Measurements from ENCODE around the gene HNRNPH1. TPM values are rescaled to one million over a fixed set of nuclear protein-coding genes. Genes with fewer than 3 reads are reported as not detected.
A peak's percentile ranks its signal among the peaks of the same experiment; 100 is the strongest.
"Not testable (repeated sequence)": the region's sequence is repeated elsewhere in the genome, so short reads cannot be mapped to it uniquely, and the experiment has no call there.

HNRNPH1 gene
- polyA plus RNA-seq, 1 donor, result 1,916 TPM

DNA sequence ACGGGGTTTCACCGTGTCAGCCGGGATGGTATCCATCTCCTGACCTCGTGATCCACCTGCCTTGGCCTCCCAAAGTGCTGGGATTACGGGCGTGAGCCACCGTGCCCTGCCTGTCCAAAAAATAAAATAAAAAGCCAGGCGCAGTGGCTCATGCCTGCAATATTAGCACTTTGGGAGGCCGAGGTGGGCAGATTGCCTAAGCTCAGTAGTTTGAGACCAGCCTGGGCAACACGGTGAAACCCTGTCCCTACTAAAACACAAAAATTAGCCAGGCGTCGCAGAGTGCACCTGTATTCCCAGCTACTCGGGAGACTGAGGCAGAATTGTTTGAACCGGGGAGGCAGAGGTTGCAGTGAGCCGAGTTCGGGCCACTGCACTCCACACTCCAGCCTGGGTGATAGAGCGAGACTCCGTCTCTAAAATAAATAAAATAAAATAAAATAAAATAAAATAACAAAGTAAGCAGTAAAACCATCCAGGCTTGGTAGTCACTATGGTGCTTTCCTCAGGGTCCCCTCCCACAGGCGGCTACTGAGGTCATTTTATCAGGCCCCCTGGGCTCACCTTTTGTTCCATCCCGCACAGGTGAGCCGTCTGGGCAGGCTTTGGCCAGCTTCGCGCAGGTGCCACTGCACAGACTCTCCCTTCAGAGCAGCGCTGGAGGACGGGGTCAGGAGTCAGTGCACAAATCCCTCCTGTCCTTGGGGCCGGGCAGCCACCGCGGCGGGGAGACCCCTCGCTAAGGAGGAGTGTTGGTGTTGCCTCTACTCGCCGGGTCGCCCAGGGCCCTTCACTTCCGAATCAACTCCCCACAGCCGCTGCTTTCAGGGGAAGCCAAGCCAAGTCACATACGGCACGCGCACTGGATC lies 10.3 kb upstream of the HNRNPH1 start:
- DNase-seq, result not testable (repeated sequence)

DNA sequence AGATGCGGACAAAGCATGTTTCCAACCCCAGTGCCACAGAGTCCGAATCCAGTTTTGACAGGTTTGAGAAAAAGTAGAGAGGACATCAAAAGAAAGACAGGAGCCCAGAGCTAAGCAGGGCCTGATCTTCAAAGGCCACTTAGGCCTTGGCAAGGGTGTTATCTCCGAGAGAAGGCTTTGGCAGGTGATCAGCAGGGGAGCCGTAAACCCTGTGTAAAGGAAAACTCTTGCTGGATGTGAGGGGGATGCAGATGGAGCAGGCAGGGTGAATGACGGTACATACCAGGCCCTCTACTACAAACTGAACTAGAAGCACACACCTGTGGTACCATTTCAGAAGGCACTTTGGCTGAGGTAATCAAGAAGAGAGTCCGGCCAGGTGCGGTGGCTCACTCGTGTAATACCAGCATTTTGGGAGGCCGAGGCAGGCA lies 1.4 kb upstream of the HNRNPH1 start:
- DNase-seq, result no peak

DNA sequence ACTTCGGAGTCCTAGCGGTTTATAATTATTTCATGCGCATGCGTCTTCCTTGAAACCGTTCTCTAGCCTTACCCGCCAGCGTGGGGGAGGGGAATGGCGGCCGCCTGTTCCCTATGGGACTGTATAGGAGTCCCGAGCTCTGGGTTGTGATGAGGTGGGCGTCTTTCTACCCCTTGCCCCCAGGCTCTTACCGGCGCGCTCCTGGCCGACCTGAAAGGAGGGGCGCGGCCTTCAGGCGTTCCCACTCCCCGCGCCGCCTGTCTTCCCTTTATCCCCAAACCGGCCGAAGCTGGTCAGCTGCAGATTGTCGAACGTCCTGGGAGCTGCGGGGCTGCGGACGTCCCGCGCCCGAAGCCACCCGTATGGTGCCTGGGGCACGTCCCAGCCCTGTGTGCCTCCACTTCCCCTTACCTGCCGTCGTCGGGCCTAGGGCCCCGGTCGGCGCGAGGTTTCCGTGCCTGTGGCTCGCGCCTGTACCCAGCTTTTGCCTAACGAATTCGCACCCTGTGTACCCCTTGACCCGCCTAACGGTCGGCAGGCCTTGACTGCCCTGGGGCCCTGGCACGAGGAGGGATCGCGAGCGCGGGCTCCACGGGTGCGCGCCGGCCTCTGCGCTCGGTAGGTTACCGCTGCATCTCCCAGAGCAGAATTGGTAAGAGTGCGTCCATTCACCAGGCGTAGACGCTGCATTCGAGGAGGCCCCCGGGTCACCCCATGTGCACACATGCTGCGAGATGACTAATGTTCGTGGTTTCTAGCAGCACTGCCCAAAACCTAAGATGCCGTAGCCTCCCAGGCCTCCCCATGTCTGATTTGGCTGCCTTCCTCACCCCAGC lies 653 bp upstream of the HNRNPH1 start:
- no peak for DNase-seq

DNA sequence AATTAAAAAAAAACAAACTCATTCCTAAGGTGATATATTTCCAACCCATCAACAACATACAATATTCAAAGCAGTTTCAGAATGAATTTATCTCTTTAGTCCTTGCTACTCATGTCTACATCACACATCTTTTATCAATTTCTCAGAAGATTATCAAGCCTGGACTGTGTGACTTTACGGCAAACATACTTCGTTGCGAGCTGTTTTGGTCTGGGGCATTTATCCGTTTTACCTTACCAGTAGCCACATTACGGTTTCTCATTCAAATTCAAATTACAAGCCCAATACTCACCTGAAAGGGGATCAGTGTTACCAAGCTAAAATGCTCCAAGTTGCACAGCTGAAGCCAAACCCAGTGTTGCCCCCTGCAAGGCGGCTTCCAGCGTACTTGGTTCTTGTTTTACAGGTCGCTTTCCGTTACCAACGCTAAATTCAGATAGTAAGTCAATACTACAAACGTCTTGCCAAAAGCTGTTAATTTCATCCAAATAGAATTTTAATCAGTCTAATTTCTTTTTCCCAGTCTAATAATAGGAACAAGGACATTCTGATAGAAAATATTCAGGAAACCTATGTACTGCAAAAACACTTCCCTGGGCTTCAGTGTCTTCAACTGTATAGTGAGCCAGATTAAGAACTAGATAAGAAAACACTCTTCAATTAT lies 1.8 kb downstream of the HNRNPH1 start:
- no peak for DNase-seq

DNA sequence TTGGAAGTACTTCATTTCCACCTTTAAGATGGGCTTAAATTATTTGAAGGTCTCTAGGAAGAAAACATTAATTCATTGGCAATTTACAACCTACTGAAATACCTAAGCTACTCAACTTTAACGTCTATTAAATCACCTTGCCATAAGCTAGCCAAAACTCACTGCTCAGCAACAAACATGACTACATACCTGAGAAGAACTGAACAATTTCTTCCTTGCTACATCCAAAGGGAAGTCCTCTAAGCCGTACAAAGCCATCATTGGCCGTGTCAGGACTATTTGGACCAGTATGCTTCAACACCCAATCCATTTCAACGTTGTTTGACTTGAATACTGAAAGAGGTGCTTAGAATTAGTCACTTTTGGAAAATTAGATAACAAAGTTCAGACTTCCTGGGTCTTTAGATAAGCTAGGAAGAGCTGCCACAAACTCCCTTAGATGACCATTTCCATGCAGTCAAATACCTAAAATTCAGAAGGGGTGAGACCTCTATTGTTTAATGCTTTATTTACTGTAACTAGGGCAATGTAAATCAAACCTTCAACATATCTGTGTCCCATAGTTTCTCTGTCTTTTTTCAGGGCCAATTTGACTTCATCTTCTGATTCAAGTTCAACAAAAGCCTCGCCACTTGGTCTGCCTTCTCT lies 2.6 kb downstream of the HNRNPH1 start:
- DNase-seq, result no peak

DNA sequence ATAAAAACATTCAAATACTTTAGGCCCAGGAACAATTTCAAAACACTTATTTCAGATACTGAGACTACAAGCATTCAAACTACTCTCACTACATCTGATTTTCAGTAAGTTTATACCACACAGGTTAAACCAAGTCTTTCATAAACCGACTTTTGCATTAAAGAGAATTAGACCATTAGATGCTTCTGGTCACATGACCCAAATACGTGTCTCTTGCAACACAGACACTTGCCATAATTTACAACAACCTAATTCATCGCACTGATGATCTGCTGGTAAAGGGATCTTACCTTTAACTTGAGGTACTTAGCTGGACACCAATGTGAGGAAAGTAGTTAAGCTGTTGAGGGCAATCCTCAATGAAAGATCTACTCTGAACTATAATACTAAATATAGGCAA lies 3.2 kb downstream of the HNRNPH1 start:
- no peak for DNase-seq

DNA sequence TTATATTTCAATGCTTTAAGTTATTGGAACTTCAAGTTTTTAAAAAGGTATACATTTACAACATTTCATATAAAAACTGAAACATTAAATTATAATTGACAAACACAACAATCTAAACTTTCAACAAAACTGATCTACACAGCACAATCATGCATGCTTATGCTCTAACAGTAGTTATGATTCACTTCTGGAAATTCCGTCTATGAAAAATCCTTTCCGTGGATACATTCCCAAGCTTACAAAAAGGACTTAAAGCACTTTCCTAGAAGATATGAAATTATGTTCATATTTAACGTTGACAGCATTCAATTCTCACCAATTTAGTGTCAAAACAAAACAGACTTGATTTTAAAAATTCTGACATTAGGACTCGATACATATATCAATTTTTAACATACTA lies 3.7 kb downstream of the HNRNPH1 start:
- DNase-seq, result no peak

DNA sequence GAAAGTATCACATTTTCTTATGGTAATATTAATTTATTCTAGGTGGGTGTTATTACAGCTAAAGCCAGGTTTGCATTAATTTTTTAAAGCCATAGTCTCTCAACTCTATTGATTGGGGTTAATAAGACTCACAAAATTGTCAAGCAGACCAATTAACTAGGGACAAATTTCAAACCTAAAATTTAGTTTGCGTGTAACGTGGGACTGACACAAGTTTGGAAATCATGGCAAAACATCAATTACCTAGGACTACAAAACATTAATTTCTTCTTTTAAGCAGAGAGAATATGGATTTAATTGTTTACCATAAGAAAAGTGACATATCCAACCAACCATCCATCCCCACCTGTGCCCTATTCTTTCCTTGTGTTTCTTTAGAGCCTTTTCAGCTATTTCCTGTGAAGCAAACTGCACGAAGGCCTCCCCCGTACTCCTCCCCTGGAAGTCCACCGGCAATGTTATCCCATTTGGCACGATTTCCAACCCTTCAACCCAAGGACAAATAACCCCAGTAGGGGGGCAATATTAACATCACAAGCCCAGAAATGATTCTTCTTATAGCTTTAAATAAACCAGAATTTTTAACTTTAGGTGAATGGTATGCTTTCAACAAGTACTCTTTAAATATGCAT lies 4.4 kb downstream of the HNRNPH1 start:
- no peak for DNase-seq

DNA sequence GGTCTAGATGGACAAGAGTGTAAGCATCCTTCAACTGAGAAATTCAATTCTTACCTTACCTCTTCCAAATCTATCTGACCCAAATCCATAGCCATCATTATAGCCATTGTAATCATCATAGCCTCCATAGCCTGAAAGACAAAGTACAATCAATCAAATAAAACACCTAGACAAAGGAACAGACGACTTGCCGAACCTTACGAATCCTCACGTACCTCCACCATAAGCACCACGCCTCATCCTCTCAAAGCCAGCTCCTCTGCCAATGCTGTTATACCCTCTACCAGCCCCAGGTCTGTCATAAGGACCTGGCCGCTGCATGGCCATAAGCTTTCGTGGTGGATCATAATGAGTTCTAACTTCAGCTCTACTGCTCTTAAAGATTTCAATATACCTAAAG lies 5.5 kb downstream of the HNRNPH1 start:
- no peak for DNase-seq

DNA sequence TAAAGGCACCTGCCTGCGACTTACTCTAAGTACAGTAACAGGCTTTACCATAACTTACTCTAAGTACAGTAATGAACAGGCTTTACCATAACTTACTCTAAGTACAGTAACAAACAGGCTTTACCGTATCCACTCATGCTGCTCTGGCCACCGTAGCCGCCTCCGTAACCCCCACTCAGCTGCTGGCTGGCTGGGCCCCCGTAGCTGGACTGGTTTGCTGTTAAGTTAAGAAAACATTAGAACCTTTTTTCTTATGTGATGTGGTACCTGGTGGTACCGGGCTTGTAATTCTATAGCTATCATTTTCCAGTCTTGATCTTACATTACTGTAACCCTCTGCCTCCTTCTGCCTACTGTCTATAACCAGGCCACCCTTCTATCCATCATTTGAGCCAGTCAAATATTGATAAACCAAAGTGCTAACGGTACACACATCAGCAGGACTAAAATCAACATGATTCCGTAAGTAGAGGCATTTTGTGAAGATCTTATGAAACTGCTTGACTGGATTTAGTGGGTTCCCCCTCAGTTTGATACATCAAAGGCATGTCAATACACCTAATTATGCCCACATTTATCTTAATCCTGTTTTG lies 7.4 kb downstream of the HNRNPH1 start:
- no peak for DNase-seq

DNA sequence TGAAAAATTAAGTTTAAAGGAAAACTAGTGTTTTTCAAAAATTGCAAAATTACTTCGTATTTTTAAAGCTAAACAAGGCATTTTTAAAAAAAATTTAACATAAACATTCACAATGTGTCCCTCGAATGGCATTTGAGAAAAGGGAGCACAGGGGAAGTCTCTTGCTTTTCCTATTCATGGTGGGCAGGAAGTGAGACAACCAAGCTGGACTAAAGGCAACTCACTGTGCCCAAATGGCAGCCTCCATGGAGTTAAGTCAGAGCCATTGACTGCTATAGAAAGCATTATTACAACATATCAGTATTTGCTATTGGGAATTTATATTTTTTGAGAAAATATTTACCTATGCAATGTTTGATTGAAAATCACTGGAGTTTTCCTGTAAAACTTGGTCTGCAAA lies 8.3 kb downstream of the HNRNPH1 start:
- no peak for DNase-seq

DNA sequence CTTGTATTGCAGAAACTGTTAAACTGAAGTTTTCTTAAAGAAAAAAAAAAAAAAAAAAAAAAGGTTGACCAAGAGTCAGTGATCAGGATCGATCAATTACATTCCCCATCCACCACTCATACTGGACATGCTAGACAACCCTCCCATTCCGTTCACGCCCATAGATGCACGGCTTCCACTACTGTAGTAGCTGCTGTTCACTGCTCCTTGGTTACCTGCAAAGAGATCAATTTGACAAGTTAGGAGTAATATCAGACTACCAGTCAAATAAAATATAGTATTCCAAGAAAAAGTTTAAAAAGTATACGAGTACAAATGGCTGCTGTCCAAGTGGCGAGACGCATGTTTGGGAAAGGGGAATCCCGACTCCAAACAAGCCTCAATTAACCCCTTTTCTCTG lies 8.7 kb downstream of the HNRNPH1 start:
- no peak for DNase-seq

DNA sequence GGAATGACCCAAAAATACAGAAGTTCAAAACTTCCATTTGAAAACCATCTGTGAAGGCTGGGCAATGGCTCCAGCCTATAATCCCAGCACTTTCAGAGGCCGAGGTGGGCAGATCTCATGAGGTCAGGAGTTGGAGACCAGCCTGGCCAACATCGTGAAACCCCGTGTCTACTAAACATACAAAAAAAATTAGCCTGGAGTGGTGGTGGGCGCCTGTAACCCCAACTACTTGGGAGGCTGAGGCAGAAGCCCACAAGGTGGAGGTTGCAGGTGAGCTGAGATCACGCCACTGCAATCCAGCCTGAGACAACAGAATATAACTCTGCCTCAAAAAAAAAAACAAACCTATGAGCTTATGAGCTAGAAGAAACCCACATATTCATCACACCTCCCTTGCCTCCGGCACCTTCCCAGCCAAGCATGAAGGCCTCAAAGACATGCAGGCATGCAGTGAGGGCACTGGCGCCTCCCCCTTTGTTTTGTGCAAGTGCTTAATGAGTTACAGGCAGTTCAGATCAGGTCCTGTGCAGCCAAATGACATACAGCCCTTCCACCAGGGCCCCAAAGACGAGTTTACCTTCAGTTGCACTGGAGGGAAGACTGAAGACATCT lies 9.9 kb downstream of the HNRNPH1 start:
- DNase-seq, result peak; percentile 38

DNA sequence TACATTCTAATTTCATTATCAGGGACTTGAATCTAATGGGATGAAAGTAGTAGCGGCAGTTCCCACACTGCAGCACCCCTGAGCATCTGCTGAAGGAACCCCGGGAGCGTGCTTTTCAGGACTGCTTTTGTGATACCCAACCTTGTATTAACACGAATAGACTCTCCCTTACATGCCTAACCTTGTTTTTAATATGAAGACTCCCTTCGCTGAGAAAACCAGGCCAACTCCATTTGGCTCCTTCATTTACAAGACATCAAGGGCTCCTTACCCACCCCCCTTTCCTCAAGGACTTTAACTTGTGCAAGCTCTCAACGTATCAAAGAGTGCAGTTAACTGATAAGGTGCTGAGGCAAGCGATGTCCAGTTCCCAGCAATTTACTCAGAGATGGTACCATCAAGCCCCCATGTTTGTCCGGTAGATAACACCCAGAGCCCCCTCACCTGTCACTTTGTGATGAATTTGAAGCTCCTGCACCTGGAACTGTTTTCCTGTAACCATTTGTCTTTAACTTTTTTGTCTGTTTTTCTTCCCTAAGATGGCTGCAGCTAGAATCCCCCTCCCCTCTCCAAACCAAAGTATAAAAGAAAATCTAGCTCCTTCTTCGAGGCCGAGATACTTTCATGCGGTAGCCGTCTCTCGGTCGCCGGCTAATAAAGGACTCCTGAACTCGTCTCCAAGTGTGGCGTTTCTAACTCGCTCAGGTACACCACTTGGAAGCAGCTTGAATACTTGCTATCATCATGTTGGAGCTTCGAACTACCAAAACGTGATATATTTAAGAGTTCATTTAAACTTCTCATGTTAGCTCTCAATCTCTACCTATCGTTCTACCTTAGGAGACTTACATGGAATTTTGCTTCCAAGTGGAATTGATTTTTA lies 10.7 kb downstream of the HNRNPH1 start:
- DNase-seq, result no peak

DNA sequence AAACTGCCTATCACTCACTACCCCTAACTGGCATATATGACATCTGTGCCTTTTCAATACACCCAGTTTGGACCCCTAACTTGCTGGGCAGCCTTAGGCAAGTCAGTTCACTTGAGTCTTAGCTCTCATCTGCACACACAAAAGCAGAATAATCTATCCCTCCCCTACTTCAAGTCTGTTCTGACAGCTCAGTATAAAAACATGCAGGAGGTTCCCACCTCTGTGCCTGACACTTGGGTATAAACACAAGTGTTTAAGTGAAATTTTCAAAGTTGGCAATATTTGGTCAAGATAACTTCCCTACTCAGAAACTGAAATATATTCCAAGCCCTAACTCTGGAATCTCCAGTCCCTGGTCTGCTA lies 12.6 kb downstream of the HNRNPH1 start:
- DNase-seq, result no peak

DNA sequence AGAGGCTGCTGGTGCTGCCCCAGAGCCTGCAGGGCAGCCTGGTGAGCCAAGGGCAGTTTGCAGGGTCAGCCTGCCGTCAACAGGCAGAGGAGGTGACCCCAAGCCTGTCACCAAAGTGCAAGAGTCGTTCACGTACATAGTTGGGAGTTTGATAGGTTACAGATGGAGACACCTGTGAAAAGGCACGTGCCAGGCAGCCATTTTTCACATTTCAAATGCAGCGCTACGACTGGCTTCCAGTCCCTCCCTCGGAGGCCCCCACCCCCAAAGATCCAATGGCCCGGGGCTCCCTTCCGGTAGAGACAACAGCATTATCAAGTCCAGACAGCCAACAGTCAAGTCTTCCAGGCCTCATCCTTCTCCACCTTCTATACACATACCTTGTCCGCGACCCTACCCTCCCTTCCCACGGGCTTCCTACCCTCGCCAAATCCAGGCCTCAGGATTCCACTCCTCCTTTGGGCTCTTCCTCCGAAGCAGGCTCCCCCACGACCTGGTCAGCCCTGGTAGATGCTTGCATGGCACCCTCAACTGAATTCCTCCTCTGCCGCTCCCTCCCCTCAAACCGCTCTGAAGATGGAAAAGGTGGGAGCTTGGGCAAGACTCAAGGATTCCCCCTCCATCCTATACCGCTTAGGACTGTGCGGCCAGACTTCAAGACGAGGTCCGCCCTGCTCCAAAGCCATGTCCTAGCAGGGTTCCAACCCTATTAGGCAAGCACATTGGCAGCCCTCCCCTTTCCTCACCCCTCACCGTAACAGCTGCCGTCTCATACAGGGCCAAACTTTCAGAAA lies 13.2 kb downstream of the HNRNPH1 start:
- no peak for DNase-seq

DNA sequence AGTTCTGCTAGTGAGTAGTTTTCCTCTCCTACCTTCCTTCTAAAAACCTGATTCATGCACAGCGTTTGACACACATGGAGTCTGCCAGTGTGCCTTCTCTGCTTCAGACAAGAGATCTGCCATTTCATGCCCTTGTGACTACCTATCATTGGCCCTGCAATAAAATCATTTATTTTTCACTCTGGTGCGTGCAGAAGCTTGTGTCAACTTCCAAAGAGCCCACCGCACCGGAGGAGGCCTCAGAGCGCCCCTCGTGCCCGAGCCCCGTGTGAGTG lies 13.7 kb downstream of the HNRNPH1 start:
- no peak for DNase-seq

DNA sequence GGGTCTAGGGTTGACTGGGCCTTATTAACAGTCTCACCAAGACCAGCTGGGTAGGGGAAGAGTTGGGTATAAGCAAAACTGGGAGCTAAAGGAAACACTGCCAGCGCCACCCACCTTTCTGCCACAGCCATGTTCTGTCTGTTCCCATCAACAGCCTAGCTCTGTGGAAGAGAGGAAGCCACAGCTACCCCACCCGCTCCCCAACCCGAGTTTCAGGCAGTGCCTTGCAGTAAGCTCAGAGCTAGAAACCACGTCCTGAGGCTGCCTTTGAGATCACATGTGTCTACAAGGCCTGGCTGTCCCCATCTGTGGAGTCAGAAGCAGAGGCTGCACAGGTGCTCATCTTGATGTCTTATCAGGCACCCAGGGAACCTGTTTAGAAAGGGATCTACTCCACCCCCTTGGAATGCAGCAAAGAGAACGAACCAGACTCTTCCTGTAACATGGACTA lies 15.3 kb downstream of the HNRNPH1 start:
- no peak for DNase-seq
